Liver (tissue), 3 donors: ENCODE data around the gene CEACAM7.

ENCODE experiments used
- CTCF ChIP-seq: fragments of 150-350 bp; IDR thresholded peaks from 2 replicates; pipeline ENCODE4 v1.5.1; 2017; ENCODE audit warnings: improper control_type of control experiment, low read depth, low read length; ENCODE audit not compliant: missing input control
- GABPA ChIP-seq, 2 donors: IDR thresholded peaks in 1 of 2; conservative IDR thresholded peaks in 1 of 2; 2 replicates each; pipeline ENCODE4 v1.6.1; 2016; ENCODE audit warnings: antibody characterized with exemption in 2 of 2, mild to moderate bottlenecking in 1 of 2, moderate library complexity in 1 of 2
- JUND ChIP-seq, 2 donors: IDR thresholded peaks; 2 replicates each; pipeline ENCODE4 v1.6.1; 2016; ENCODE audit warnings: antibody characterized with exemption in 2 of 2
- MAX ChIP-seq: IDR thresholded peaks from 2 replicates; pipeline ENCODE4 v1.6.1; 2016; ENCODE audit warnings: antibody characterized with exemption
- RAD21 ChIP-seq, 2 donors: IDR thresholded peaks; 2 replicates each; pipeline ENCODE4 v1.6.1; 2016; ENCODE audit warnings: antibody characterized with exemption in 2 of 2, mild to moderate bottlenecking in 2 of 2
- REST ChIP-seq: IDR thresholded peaks from 2 replicates; pipeline ENCODE4 v1.6.1; 2016; ENCODE audit warnings: antibody characterized with exemption, mild to moderate bottlenecking
- RXRA ChIP-seq, 2 donors: IDR thresholded peaks; 2 replicates each; pipeline ENCODE4 v1.6.1; 2017 to 2018; ENCODE audit warnings: antibody characterized with exemption in 2 of 2, mild to moderate bottlenecking in 1 of 2
- TAF1 ChIP-seq: conservative IDR thresholded peaks from 2 replicates; pipeline ENCODE4 v1.6.1; 2016; ENCODE audit warnings: antibody characterized with exemption, mild to moderate bottlenecking
- YY1 ChIP-seq: IDR thresholded peaks from 2 replicates; pipeline ENCODE4 v1.6.1; 2016; ENCODE audit warnings: antibody characterized with exemption, mild to moderate bottlenecking
- TF ChIP-seq, protein P1 (sequence below): IDR thresholded peaks from 2 replicates; pipeline ENCODE4 v1.6.1; 2016; ENCODE audit warnings: antibody characterized with exemption
- donor health status: healthy.
- donor health status: healthy.

GRCh38 chr19:41711376-41712261 is 23.5 kb upstream of the CEACAM7 start:
- TF ChIP-seq CTCF, result no peak
- TF ChIP-seq, protein P1, sequence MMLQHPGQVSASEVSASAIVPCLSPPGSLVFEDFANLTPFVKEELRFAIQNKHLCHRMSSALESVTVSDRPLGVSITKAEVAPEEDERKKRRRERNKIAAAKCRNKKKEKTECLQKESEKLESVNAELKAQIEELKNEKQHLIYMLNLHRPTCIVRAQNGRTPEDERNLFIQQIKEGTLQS, result no peak
- TF ChIP-seq REST, result no peak
- no peak for TF ChIP-seq YY1
- TF ChIP-seq JUND (IDR thresholded peaks at IDR 0.05), result no peak
- no peak for TF ChIP-seq RAD21 (IDR thresholded peaks at IDR 0.05)
- TF ChIP-seq MAX, result no peak
- TF ChIP-seq GABPA (IDR thresholded peaks at IDR 0.05 in 1 of 2, conservative IDR thresholded peaks at IDR 0.05 in 1 of 2), result no peak
- no peak for TF ChIP-seq TAF1
- TF ChIP-seq RXRA (IDR thresholded peaks at IDR 0.05), result no peak
